ENCODE data around the gene KCNJ6.
"Not testable (repeated sequence)": the region's sequence is repeated elsewhere in the genome, so short reads cannot be mapped to it uniquely, and the experiment has no call there.

KCNJ6 gene

GRCh38 chr21:37673801-37674575 is 242.3 kb downstream of the KCNJ6 start:
- no peak for DNase-seq (ENCODE audit: low read depth)

DNA sequence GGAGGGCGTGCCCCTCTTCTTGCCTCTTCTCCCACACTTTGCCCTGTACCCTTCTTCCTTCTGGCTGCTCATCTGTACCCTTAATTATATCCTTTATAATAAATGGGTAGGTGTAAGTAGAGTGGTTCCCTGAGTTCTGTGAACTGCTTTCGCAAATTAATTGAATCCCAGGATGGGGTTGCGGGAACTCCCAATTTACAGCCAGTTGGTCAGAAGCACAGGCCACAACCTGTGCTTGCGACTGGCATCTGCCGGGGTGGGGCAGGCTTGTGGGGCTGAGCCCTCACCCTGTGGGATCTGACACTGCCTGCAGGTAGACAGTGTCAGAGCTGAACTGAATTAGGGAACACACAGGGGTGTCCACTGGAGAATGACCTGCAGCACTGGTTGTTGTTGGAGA is 244.9 kb downstream of the KCNJ6 start:
- DNase-seq (ENCODE audit: low read depth), result no peak

DNA sequence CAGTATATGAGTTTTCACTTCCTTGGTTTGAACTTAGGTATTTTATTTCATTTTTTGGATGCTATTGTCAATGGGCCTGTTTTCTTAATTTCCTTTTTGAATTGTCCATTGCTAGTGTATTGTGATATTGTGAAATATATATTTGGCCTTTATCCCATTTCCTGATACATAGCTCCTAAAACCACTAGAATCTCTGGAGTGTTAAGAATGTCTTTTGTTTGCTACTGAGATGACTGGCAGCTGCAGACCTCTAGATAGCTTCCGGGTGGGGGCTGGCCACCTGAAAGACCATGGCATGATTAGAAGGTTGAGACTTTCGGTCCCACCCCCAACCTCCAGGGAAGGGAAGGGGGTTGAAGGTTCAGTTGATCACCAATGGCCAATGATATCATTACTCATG is 245.4 kb downstream of the KCNJ6 start:
- no peak for DNase-seq (ENCODE audit: low read depth)

GRCh38 chr21:37669249-37669648 is 247.0 kb downstream of the KCNJ6 start:
- no peak for DNase-seq (ENCODE audit: low read depth)

- no peak for DNase-seq (ENCODE audit: low read depth)
Measured at GRCh38 chr21:37668462-37669239, 247.6 kb downstream of the KCNJ6 start.

- DNase-seq (ENCODE audit: low read depth), result no peak
Measured at GRCh38 chr21:37667380-37667779, 248.9 kb downstream of the KCNJ6 start.

GRCh38 chr21:37665230-37666024 is 250.8 kb downstream of the KCNJ6 start:
- no peak for DNase-seq (ENCODE audit: low read depth)

GRCh38 chr21:37662227-37662626 is 254.0 kb downstream of the KCNJ6 start:
- not testable (repeated sequence) for DNase-seq (ENCODE audit: low read depth)

GRCh38 chr21:37660709-37661108 is 255.5 kb downstream of the KCNJ6 start:
- DNase-seq (ENCODE audit: low read depth), result no peak

DNA sequence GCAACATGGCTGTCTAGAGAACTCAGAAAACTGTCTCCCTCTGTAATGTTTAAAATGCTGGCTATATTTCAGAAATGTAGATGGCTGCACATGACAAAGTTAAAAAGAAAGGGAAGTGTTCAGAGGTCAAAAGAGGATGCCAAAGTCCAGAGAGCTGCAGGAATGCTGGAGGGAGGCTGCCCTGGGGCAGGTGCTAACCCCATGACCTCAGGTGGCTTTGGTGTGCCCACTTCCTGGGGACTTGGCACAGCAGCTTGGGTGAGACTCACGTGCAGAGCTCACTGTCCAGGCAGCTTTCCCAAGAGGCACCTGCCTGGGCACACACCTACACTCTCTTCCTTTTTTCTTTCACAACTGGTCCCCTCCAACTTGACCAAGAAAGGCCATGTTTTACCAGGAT is 256.4 kb downstream of the KCNJ6 start:
- no peak for DNase-seq (ENCODE audit: low read depth)

DNA sequence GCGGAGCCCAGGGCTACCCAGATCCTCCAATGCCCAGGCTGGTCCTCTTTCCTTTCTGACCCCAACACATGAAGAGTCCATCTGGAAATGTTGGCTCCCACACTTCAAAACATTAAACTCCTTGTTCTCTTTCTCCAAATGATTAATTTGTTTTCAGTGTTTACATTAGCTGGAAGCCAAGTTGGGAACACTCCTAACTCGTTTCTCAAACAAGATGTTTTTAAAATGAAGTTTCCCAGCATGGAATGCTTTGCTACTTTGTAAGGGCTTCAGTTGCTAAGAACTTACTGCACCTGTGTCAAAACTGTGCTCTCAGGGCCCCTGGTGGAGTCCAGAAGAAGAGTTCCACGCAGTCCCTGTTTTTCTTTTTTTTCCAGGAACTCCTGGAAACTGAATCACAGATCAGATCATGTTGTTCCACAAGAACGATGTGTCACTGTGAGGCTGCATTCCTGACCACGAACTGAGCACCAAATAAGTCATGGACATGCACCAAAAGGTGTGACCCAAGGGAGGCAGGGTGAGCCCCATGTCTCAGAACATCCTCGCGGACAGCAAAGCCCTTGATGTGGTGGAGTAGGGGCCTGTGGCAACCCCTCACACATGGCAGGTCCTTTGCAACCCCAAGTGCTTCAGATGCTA is 257.3 kb downstream of the KCNJ6 start:
- DNase-seq (ENCODE audit: low read depth), result no peak

DNA sequence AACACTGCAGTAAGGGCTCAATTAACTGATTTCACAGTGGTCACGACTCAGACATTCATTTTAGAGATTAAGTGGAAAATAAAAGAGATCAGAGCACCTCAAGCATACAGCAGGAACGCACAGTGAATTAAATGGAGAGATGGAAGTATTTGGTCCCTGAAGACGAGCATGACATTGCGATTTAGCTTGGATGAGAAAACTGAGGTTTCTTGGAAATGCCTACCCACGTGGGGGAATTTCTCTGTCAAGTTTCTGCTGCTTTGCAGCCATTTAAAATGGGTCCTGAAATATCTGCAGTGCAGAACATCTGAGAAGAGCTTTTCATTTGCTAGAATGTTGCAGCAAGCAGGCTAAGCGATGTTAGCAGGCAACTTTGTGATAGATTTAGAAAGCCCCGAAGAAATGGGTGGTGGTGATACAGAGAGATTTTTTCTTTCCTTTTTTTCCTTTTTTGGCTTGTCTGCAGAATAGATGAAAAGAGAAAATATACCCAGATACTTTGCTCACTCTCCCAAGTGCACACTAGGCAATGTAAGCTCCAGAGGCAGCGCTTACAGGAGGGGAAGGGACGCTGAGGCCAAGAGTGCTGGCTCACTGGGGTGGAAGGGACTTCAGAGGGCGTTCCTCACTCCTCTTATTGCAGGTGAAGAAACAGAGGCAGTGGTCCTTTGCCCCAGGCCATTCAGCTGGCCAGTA is 258.0 kb downstream of the KCNJ6 start:
- no peak for DNase-seq (ENCODE audit: low read depth)

GRCh38 chr21:37656899-37657298 is 259.4 kb downstream of the KCNJ6 start:
- no peak for DNase-seq (ENCODE audit: low read depth)

GRCh38 chr21:37655611-37656300 is 260.5 kb downstream of the KCNJ6 start:
- DNase-seq (ENCODE audit: low read depth), result no peak

DNA sequence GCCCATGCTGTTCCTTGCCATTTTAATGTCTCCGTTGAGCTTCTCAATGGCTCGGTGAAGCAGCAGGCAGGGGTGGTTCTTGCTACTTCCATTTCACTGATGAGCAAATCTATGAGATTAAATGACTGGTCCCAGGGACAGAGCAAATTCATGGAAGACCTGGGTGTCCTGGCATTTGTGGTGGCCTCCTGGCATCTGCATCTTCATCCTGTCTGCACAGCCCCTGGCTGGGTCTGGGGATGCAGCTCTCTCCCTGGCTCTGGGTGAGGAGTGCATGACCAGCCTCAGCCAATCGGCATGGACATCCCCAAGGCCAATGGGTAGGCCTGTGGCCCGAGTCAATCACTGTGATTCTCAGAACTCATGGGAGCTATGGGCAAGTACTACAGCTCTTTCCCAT is 261.7 kb downstream of the KCNJ6 start:
- no peak for DNase-seq (ENCODE audit: low read depth)

DNA sequence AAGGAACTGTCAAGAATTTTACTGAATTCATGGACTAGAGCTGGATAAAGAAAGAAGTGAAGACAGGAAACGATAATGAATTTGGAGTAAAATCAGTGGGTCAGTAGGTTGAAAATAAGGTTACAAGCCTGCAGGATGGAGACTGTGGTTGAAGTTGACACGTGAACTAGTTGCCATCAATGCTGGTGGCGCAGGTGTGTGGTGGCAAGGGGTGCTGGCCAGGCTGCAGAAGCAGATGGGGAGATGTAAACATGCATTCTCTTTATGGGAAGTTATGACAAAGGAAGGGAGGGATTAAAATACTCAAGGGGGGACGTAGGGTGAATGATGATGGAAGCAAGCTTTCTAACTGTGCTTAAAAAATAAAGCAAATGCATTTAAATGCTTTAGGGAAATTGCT is 263.1 kb downstream of the KCNJ6 start:
- DNase-seq (ENCODE audit: low read depth), result no peak

GRCh38 chr21:37647781-37648180 is 268.5 kb downstream of the KCNJ6 start:
- DNase-seq (ENCODE audit: low read depth), result no peak

DNA sequence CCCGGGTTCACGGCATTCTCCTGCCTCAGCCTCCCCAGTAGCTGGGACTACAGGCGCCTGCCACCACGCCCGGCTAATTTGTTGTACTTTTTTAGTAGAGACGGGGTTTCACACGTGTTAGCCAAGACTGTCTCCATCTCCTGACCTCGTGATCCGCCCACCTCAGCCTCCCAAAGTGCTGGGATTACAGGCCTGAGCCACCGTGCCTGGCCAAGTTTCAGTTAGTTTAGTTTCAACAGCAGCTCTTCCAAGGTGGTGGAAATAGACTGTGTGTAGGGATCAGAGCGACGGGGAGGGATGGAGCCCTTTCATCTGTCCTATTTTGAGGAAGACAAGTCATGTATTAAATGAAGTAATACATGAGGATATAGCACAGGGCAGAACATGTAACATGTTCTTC is 269.5 kb downstream of the KCNJ6 start:
- DNase-seq (ENCODE audit: low read depth), result not testable (repeated sequence)

GRCh38 chr21:37645848-37646247 is 270.4 kb downstream of the KCNJ6 start:
- no peak for DNase-seq (ENCODE audit: low read depth)

DNA sequence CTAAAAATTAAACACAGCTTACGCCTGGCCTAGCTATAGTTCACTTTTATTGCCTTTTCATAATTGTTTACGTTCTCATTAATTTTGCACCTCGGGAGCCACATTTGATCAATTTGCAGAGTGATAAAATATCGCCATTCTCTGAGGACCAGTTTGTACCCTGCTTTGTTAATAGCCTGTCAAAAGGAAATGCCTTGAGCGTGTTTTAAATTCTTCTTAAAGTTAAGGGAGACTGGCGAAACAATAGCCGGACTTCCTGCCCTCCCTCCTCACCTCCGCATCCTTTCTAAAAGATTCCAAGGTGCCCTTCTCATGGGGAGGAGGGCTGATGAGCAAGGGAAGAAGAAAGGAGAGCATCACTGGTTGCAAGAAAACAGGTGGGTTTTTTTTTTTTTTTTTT is 271.6 kb downstream of the KCNJ6 start:
- no peak for DNase-seq (ENCODE audit: low read depth)

GRCh38 chr21:37643862-37644261 is 272.4 kb downstream of the KCNJ6 start:
- DNase-seq (ENCODE audit: low read depth), result not testable (repeated sequence)

Data from T follicular helper cell (primary cell).